IMR-90 (cell line): Measurements from ENCODE around the gene SHROOM3.

Source experiments
- CTCF ChIP-seq: conservative IDR thresholded peaks from 2 replicates; pipeline ENCODE4 v1.5.1; 2012; ENCODE audit warnings: mild to moderate bottlenecking, low read depth, low read length, improper control_type of control experiment
- POLR2A ChIP-seq: IDR thresholded peaks from 2 replicates; pipeline ENCODE4 v1.6.1; 2012; ENCODE audit warnings: mild to moderate bottlenecking, low read depth, low read length
- USF2 ChIP-seq: fragments of 150-350 bp; IDR thresholded peaks from 2 replicates; pipeline ENCODE4 v1.6.1; 2017; ENCODE audit warnings: mild to moderate bottlenecking, antibody characterized with exemption, low read length, low read depth

- TF ChIP-seq POLR2A (no peak), CTCF (no peak), USF2 (no peak)
Measured at GRCh38 chr4:76523593-76523992, 88.6 kb downstream of the SHROOM3 start.
